Smooth muscle cell of bladder (primary cell): ENCODE data around the gene TBPL2. TPM values are rescaled to one million over a fixed set of nuclear protein-coding genes. Genes with fewer than 3 reads are reported as not detected.

Source experiments
- total RNA-seq: library from RNA; depleted of rRNA; stranded (reverse); fragments of >200 nt; gene quantifications from 2 replicates; pipeline ENCODE4 v1.2.3, GENCODE V29; 2014

Gene TBPL2
- not detected in 2 replicates for total RNA-seq

DNA sequence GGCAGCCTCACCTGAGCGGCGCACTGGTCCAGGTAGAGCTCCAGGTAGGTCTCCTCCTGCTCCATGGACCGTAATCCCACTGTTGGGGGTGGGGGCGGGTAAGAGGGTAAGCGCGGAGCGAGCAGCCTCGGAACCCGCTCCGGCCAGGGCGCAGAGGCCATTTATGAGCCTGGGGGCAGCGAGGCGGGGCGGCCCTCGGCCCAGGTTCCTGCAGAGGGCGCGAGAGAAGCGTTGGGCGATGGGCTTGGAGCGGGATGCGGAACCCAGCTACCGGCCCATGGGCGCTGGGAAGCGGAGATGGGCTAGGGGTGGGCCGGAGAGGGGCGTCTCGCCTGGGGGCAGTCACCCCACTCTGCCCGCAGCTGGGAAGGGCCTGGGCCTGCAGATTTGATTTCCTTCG, at the start of gene TBPL2:
TBPL2 (minus strand) TSS at position 232 of the 400 bp plus-strand sequence; CDS start at position 65, 167 bp downstream.

DNA sequence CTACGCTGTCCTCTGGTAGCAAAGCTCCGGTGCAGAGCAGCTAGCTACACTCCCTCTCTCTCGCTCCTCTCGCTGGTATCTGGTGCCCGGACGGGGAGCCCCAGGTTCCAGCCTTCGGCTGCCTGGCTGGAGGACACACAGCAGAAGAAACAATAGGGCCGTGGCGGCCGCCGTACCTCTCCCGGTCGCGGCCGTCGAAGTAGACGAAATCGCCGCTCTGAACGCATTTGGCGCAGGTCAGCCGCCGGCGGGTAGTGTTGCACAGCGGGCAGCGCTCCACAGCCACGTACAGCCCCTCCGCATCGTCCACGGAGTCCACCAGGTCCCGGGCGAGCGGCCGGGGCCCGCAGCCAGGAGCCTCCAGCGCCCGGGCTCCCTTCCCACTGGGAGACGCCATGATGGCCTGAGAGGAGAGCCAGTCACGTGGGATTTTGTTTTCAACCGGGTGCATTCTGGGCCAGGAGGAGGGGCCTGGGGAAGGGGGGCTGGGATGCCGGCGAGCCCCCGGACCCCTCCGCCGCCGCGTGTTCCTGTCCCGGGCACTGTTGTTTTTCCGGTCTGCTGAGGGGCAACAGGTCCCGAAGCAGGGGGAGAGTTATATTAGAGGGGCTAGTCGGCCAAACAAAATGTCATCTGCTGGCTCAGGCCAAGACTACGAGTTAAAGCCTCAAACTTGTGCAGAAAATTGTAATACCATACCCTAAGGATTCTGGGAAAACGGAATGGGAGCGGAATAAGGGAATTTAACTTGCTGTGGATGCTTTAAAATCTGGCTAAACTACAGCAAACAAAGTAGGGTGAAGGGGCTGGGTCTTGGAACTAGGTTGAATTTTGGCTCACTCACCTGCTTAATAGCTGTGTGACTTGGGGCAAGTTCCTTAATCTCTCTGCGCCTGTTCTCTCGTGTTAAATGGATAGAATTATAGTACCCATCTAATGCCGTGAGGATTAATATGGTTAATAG, 28.7 kb downstream of the TBPL2 start, which contains the start of gene ATG14:
ATG14 (minus strand) TSS at position 405 of the 964 bp plus-strand sequence; CDS start at position 397, 8 bp downstream.

Other genes with a start within 250 kb of the TBPL2 start
- 3.6 and 4.0 TPM in 2 replicates for gene DLGAP5, start 249.0 kb downstream of the TBPL2 start, total RNA-seq
- 20.6 and 28.0 TPM in 2 replicates for gene FBXO34, start 169.2 kb downstream of the TBPL2 start, total RNA-seq
- gene ATG14, start 28.8 kb downstream of the TBPL2 start, total RNA-seq: 13.2 and 15.7 TPM in 2 replicates
- gene KTN1, start 139.6 kb upstream of the TBPL2 start, total RNA-seq: 150 and 160 TPM in 2 replicates